Lower leg skin (tissue), 4 donors: ENCODE results near the gene EYA3. TPM values are rescaled to one million over a fixed set of nuclear protein-coding genes. Genes with fewer than 3 reads are reported as not detected.

Experiments
- DNase-seq, 2 donors: peaks; one replicate each; pipeline ENCODE4 v3.0.0-alpha.2; 2019; ENCODE audit warnings: low spot score in 2 of 2
- H3K4me3 ChIP-seq: fragments of 200-600 bp; sonication (generic); 2 replicates; pipeline ENCODE4 v1.5.1; 2017; ENCODE audit warnings: mild to moderate bottlenecking, low read depth; ENCODE audit not compliant: poor library complexity, severe bottlenecking
- CTCF ChIP-seq, 3 donors: fragments of 450-650 bp; IDR thresholded peaks; one replicate each; pipeline ENCODE4 v1.5.1; 2016; ENCODE audit warnings: antibody characterized with exemption in 3 of 3, mild to moderate bottlenecking in 3 of 3, moderate library complexity in 2 of 3
- POLR2A ChIP-seq, 2 donors: fragments of 450-650 bp; IDR thresholded peaks; one replicate each; pipeline ENCODE4 v1.6.1; 2016 to 2017; ENCODE audit warnings: antibody characterized with exemption in 2 of 2, mild to moderate bottlenecking in 1 of 2, moderate library complexity in 1 of 2
- WGBS, 2 donors: methylation state at CpG; one replicate each; pipeline ENCODE4 v1.1.5; 2018; 5-methylcytosine and 5-hydroxymethylcytosine counted together
- intact Hi-C: fragments of 100-400 bp; cut with DNase I; formaldehyde crosslinking; loops from one replicate; pipeline ENCODE4 v1.15.0; 2023; ENCODE audit warnings: low total_unique reads
- total RNA-seq, 4 donors: library from RNA; depleted of rRNA; stranded (reverse); fragments of >200 nt; gene quantifications; one replicate each; pipeline ENCODE4 v1.1.0, GENCODE V29; 2016

Gene EYA3
- total RNA-seq, 4 donors from 2014 or later = 14.9 to 20.1 (median 17.1) TPM

GRCh38 chr1:27937524-27937836 is 150.9 kb downstream of the EYA3 start:
- no peak overlapping the region for H3K4me3 ChIP-seq
- TF ChIP-seq POLR2A (IDR thresholded peaks at IDR 0.05) = no peak
- DNase-seq = no peak
- intact Hi-C loops = no loop called here
- WGBS, 2 donors = 68 to 71% methylated on average over 1 of the region's 1 CpG

- no peak for DNase-seq
- intact Hi-C loops = no loop called here
- no peak overlapping the region for H3K4me3 ChIP-seq
- WGBS, 2 donors = 90% methylated on average over 5 of the region's 5 CpGs
- TF ChIP-seq CTCF (IDR thresholded peaks at IDR 0.05) = no peak
- TF ChIP-seq POLR2A (IDR thresholded peaks at IDR 0.05) = no peak
Observed at GRCh38 chr1:27936370-27936769, 152.0 kb downstream of the EYA3 start.

GRCh38 chr1:27935721-27936120 is 152.7 kb downstream of the EYA3 start:
- no peak for DNase-seq
- TF ChIP-seq CTCF (IDR thresholded peaks at IDR 0.05) = no peak
- TF ChIP-seq POLR2A (IDR thresholded peaks at IDR 0.05) = no peak
- H3K4me3 ChIP-seq = no peak overlapping the region
- WGBS, 2 donors = 59 to 61% methylated on average over 8 of the region's 8 CpGs
- intact Hi-C loops = no loop called here

- WGBS, 2 donors = 5 to 15% methylated on average over 13 to 16 of the region's 16 CpGs
- TF ChIP-seq POLR2A (IDR thresholded peaks at IDR 0.05) (no peak), CTCF (IDR thresholded peaks at IDR 0.05) (no peak)
- DNase-seq = no peak
- intact Hi-C loops = no loop called here
- no peak within 1 kb of the TSS for H3K4me3 ChIP-seq
Observed at GRCh38 chr1:27934818-27935549, 153.4 kb downstream of the EYA3 start, which contains the start of gene SMPDL3B. TSS of gene SMPDL3B (plus strand) at chr1:27935000. CDS start at chr1:27935184, 184 bp downstream.

GRCh38 chr1:27931759-27932158 is 156.7 kb downstream of the EYA3 start:
- 77 to 89% methylated on average over 4 of the region's 4 CpGs for WGBS, 2 donors
- no peak for TF ChIP-seq CTCF (IDR thresholded peaks at IDR 0.05)
- no peak for TF ChIP-seq POLR2A (IDR thresholded peaks at IDR 0.05)
- no peak for DNase-seq
- no peak overlapping the region for H3K4me3 ChIP-seq
- intact Hi-C loops = no loop called here

GRCh38 chr1:27931184-27931583 is 157.2 kb downstream of the EYA3 start:
- intact Hi-C loops = no loop called here
- WGBS, 2 donors = 85 to 88% methylated on average over 6 of the region's 6 CpGs
- no peak overlapping the region for H3K4me3 ChIP-seq
- TF ChIP-seq POLR2A (IDR thresholded peaks at IDR 0.05) (no peak), CTCF (IDR thresholded peaks at IDR 0.05) (no peak)
- no peak for DNase-seq
